H1 (cell line): ENCODE data around the gene OR4L1. TPM values are rescaled to one million over a fixed set of nuclear protein-coding genes. Genes with fewer than 3 reads are reported as not detected.

Experiments used
- CTCF ChIA-PET: fragments of 300-600 bp; sonication (Branson Sonifier 250); formaldehyde crosslinking; loops from one replicate; lab custom pipeline; 2021; ENCODE audit not compliant: partially characterized antibody; lab: Charles Lee
- POLR2A ChIA-PET: fragments of 300-600 bp; sonication (Branson Sonifier 250); formaldehyde crosslinking; loops from one replicate; lab custom pipeline; 2021; ENCODE audit warnings: inconsistent platforms; ENCODE audit not compliant: partially characterized antibody; lab: Charles Lee
- DNase-seq, 2 experiments: peaks; one replicate each; pipeline versions ENCODE4 v3.0.0 to v3.0.0-alpha.2; 2010 to 2022; ENCODE audit warnings: low spot score in 2 of 2, low read depth in 1 of 2, mixed read lengths in 1 of 2
- FAIRE-seq: peaks from 2 replicates; lab custom pipeline; 2011; peaks lifted over from hg19 to GRCh38; lab: Jason Lieb, UNC
- H2AFZ ChIP-seq: 2 replicates; pipeline ENCODE4 v1.8.1; 2012; ENCODE audit warnings: low read length, inconsistent platforms
- H2AK5ac ChIP-seq: 2 replicates; pipeline ENCODE4 v1.6.1; 2013; ENCODE audit warnings: low read depth, low read length
- H2BK120ac ChIP-seq: replicated peaks from 2 replicates; pipeline ENCODE3; 2013; ENCODE audit warnings: low read depth, low read length, inconsistent platforms
- H2BK12ac ChIP-seq: 2 replicates; pipeline ENCODE4 v1.6.1; 2013; ENCODE audit warnings: low read depth, low read length
- H2BK15ac ChIP-seq: 2 replicates; pipeline ENCODE4 v1.6.1; 2013; ENCODE audit warnings: low read length
- H2BK20ac ChIP-seq: 2 replicates; pipeline ENCODE4 v1.6.1; 2013; ENCODE audit warnings: low read length
- H2BK5ac ChIP-seq: 2 replicates; pipeline ENCODE4 v1.6.1; 2013; ENCODE audit warnings: low read depth, low read length
- H3K14ac ChIP-seq: 2 replicates; pipeline ENCODE4 v1.6.1; 2013; ENCODE audit warnings: inconsistent platforms; ENCODE audit not compliant: insufficient read length
- H3K18ac ChIP-seq: 2 replicates; pipeline ENCODE4 v1.6.1; 2013; ENCODE audit warnings: low read length; ENCODE audit errors: extremely low read depth
- H3K23ac ChIP-seq: 2 replicates; pipeline ENCODE4 v1.6.1; 2013; ENCODE audit warnings: inconsistent platforms; ENCODE audit not compliant: insufficient read length
- H3K23me2 ChIP-seq: 2 replicates; pipeline ENCODE4 v1.6.1; 2013; ENCODE audit warnings: low read depth, low read length
- H3K27ac ChIP-seq: 2 replicates; pipeline ENCODE4 v1.6.1; 2011; ENCODE audit warnings: low read depth, low read length, inconsistent platforms
- H3K27me3 ChIP-seq, 4 experiments: replicated peaks in 1 of 4; 1 replicate in 1 of 4; 2 replicates in 3 of 4; pipeline versions ENCODE4 v1.6.1 to v1.8.1; 2011 to 2013; ENCODE audit warnings: low read length in 3 of 4, mild to moderate bottlenecking in 3 of 4, inconsistent platforms in 2 of 4, mixed read lengths in 2 of 4, moderate library complexity in 1 of 4; ENCODE audit not compliant: control insufficient read depth in 3 of 4, insufficient read depth in 3 of 4; ENCODE audit errors: extremely low read depth in 1 of 4
- H3K36me3 ChIP-seq, 4 experiments: 2 replicates each; pipeline versions ENCODE4 v1.6.1 to v1.8.1; 2011 to 2013; ENCODE audit warnings: mild to moderate bottlenecking in 4 of 4, low read length in 3 of 4, moderate library complexity in 2 of 4, control low read depth in 1 of 4, inconsistent platforms in 1 of 4; ENCODE audit not compliant: insufficient read depth in 4 of 4, control insufficient read depth in 2 of 4
- H3K4ac ChIP-seq: replicated peaks from 2 replicates; pipeline ENCODE3; 2013; ENCODE audit warnings: low read length, low read depth, mixed read lengths, inconsistent platforms; ENCODE audit not compliant: insufficient read length
- H3K4me1 ChIP-seq, 4 experiments: replicated peaks in 1 of 4; 1 replicate in 1 of 4; 2 replicates in 3 of 4; pipeline versions ENCODE4 v1.6.1 to v1.8.1; 2011 to 2013; ENCODE audit warnings: low read length in 3 of 4, inconsistent platforms in 2 of 4, mixed read lengths in 1 of 4; ENCODE audit not compliant: insufficient read depth in 4 of 4, control insufficient read depth in 3 of 4
- H3K4me2 ChIP-seq, 2 experiments: 2 replicates each; pipeline versions ENCODE4 v1.6.1 to v1.8.1; 2011 to 2013; ENCODE audit warnings: low read depth in 2 of 2, low read length in 2 of 2, control low read depth in 1 of 2, inconsistent platforms in 1 of 2, mild to moderate bottlenecking in 1 of 2; ENCODE audit not compliant: insufficient read depth in 1 of 2
- H3K4me3 ChIP-seq, 4 experiments: fragments of 200-600, 300-600 bp in 1 of 4; sonication (generic), shearing (Covaris generic), sonication (Bioruptor Twin) in 1 of 4; 2 replicates each; pipeline versions ENCODE4 v1.5.1 to v1.8.1; 2011 to 2016; ENCODE audit warnings: low read length in 4 of 4, low read depth in 3 of 4, control low read depth in 2 of 4, inconsistent platforms in 2 of 4, mild to moderate bottlenecking in 2 of 4, mixed read lengths in 1 of 4, moderate library complexity in 1 of 4; ENCODE audit not compliant: insufficient read depth in 2 of 4; ENCODE audit errors: extremely low read depth in 1 of 4
- H3K56ac ChIP-seq: replicated peaks from 2 replicates; pipeline ENCODE3; 2013; ENCODE audit warnings: low read depth, mild to moderate bottlenecking, mixed read lengths, low read length, inconsistent platforms; ENCODE audit not compliant: insufficient read length
- H3K79me1 ChIP-seq: 2 replicates; pipeline ENCODE4 v1.6.1; 2013; ENCODE audit warnings: low read depth, low read length, control low read depth
- H3K79me2 ChIP-seq, 2 experiments: 2 replicates each; pipeline versions ENCODE4 v1.6.1 to v1.8.1; 2012 to 2013; ENCODE audit warnings: low read length in 2 of 2, mild to moderate bottlenecking in 2 of 2, inconsistent platforms in 1 of 2; ENCODE audit not compliant: insufficient read depth in 2 of 2, control insufficient read depth in 1 of 2
- H3K9ac ChIP-seq, 4 experiments: replicated peaks in 1 of 4; 1 replicate in 1 of 4; 2 replicates in 3 of 4; pipeline versions ENCODE4 v1.6.1 to v1.8.1; 2011 to 2013; ENCODE audit warnings: low read depth in 3 of 4, low read length in 3 of 4, control low read depth in 2 of 4, mild to moderate bottlenecking in 2 of 4, moderate library complexity in 2 of 4, inconsistent platforms in 1 of 4; ENCODE audit errors: extremely low read depth in 1 of 4
- H3K9me3 ChIP-seq, 2 experiments: 2 replicates each; pipeline versions ENCODE4 v1.6.1 to v1.8.1; 2012 to 2013; ENCODE audit warnings: mild to moderate bottlenecking in 2 of 2, moderate library complexity in 2 of 2, control low read depth in 1 of 2, inconsistent platforms in 1 of 2, low read depth in 1 of 2, low read length in 1 of 2, mixed read lengths in 1 of 2; ENCODE audit not compliant: insufficient read depth in 2 of 2
- H4K20me1 ChIP-seq, 2 experiments: replicated peaks in 1 of 2; 2 replicates each; pipeline versions ENCODE3 to v1.8.1; 2011 to 2013; ENCODE audit warnings: inconsistent platforms in 2 of 2, low read length in 2 of 2, mild to moderate bottlenecking in 1 of 2; ENCODE audit not compliant: insufficient read depth in 2 of 2, control insufficient read depth in 1 of 2
- H4K5ac ChIP-seq: 2 replicates; pipeline ENCODE4 v1.6.1; 2013; ENCODE audit warnings: low read length, low read depth, mixed read lengths, inconsistent platforms; ENCODE audit not compliant: insufficient read length
- H4K8ac ChIP-seq: 2 replicates; pipeline ENCODE4 v1.8.0; 2013; ENCODE audit warnings: mild to moderate bottlenecking, moderate library complexity, low read length, inconsistent platforms; ENCODE audit not compliant: insufficient read depth; ENCODE audit errors: extremely low read depth
- H4K91ac ChIP-seq: replicated peaks from 2 replicates; pipeline ENCODE3; 2013; ENCODE audit warnings: low read length, mixed read lengths, inconsistent platforms; ENCODE audit not compliant: insufficient read length
- ASH2L ChIP-seq: fragments of 200-600, 300-600 bp; sonication (generic); IDR thresholded peaks from one replicate; pipeline ENCODE4 v1.7.1; 2017; ENCODE audit warnings: low read length
- CBX8 ChIP-seq: fragments of 300-800, 300-1000 bp; sonication (generic); IDR thresholded peaks from 2 replicates; pipeline ENCODE4 v1.7.1; 2016; ENCODE audit warnings: low read depth, low read length, borderline replicate concordance
- CEBPB ChIP-seq: IDR thresholded peaks from 2 replicates; pipeline ENCODE4 v1.6.1; 2012; ENCODE audit warnings: low read depth, low read length
- EGR1 ChIP-seq: IDR thresholded peaks from 2 replicates; pipeline ENCODE4 v1.6.1; 2011; ENCODE audit warnings: low read depth, low read length, borderline replicate concordance
- EP300 ChIP-seq, 2 experiments: IDR thresholded peaks; 1 replicate in 1 of 2; 2 replicates in 1 of 2; pipeline ENCODE4 v1.6.1; 2011 to 2012; ENCODE audit warnings: low read depth in 2 of 2, low read length in 2 of 2, mild to moderate bottlenecking in 2 of 2, borderline replicate concordance in 1 of 2, inconsistent platforms in 1 of 2, moderate library complexity in 1 of 2
- FOSL1 ChIP-seq: IDR thresholded peaks from 2 replicates; pipeline ENCODE4 v1.6.1; 2011; ENCODE audit warnings: mild to moderate bottlenecking, low read depth, low read length, moderate library complexity; ENCODE audit not compliant: insufficient read depth
- HDAC2 ChIP-seq, 2 experiments: fragments of 300-600 bp in 1 of 2; sonication (generic) in 1 of 2; IDR thresholded peaks; 2 replicates each; pipeline ENCODE4 v1.6.1; 2011 to 2012; ENCODE audit warnings: low read depth in 2 of 2, low read length in 2 of 2, mild to moderate bottlenecking in 2 of 2, moderate library complexity in 2 of 2, borderline replicate concordance in 1 of 2, inconsistent platforms in 1 of 2
- HDAC6 ChIP-seq: IDR thresholded peaks from one replicate; pipeline ENCODE4 v1.7.1; 2012; ENCODE audit warnings: low read depth, mild to moderate bottlenecking, inconsistent platforms, low read length, moderate library complexity
- POLR2A ChIP-seq, 2 experiments: IDR thresholded peaks; 1 replicate in 1 of 2; 2 replicates in 1 of 2; pipeline ENCODE4 v1.6.1; 2011; ENCODE audit warnings: low read depth in 2 of 2, low read length in 2 of 2, mild to moderate bottlenecking in 2 of 2; ENCODE audit errors: control extremely low read depth in 1 of 2
- RNF2 ChIP-seq: fragments of 200-900, 300-1000 bp; sonication (generic); IDR thresholded peaks from 2 replicates; pipeline ENCODE4 v1.7.1; 2016; ENCODE audit warnings: borderline replicate concordance, low read depth, mild to moderate bottlenecking, antibody characterized with exemption, low read length; ENCODE audit not compliant: poor library complexity, severe bottlenecking; ENCODE audit errors: missing control alignments
- SP4 ChIP-seq: IDR thresholded peaks from 2 replicates; pipeline ENCODE4 v1.6.1; 2012; ENCODE audit warnings: low read length, inconsistent platforms
- SUZ12 ChIP-seq: fragments of 200-600 bp; sonication (generic); IDR thresholded peaks from 2 replicates; pipeline ENCODE4 v1.6.1; 2012; ENCODE audit warnings: mild to moderate bottlenecking, inconsistent platforms, low read length, moderate library complexity, mixed read lengths
- WGBS, 2 experiments: shearing (Covaris generic) in 1 of 2; methylation state at CpG; one replicate each; pipeline versions ENCODE4 v1.1.6 to v1.1.7; 2013 to 2015; ENCODE audit warnings: low lambda C conversion rate in 2 of 2, mixed read lengths in 2 of 2, inconsistent platforms in 1 of 2, low coverage in 1 of 2, missing lambda C conversion rate in 1 of 2; ENCODE audit not compliant: insufficient replicate concordance in 2 of 2, insufficient coverage in 1 of 2, insufficient read length in 1 of 2; ENCODE audit errors: extremely low coverage in 1 of 2, missing lambda C conversion rate in 1 of 2; 5-methylcytosine and 5-hydroxymethylcytosine counted together
- polyA plus RNA-seq, 7 experiments: library from polyadenylated mRNA; depleted of rRNA in 3 of 7; stranded (reverse) in 5 of 7; unstranded in 2 of 7; fragments of >200 nt in 5 of 7; fragments of 200-250 nt in 2 of 7; gene quantifications; 1 replicate in 5 of 7; 2 replicates in 1 of 7; 4 replicates in 1 of 7; pipeline versions ENCODE4 v1.2.1 to v1.2.3, GENCODE V29; 2011 to 2013; ENCODE audit warnings: missing spikeins in 2 of 7, mixed read lengths in 2 of 7
- total RNA-seq: library from RNA; stranded (reverse); fragmentation: NEBNext Ultra II Directional; extraction: Animal tissue kit (Norgen Biotek cat#: 25700); gene quantifications from 2 replicates; pipeline ENCODE4 v1.2.1, GENCODE V29; 2021

OR4L1 gene
- total and polyA plus RNA-seq, 2 of the 8 experiments (the other 6 are each of a cell fraction or from before 2014, with no cell fraction given), result not detected

DNA sequence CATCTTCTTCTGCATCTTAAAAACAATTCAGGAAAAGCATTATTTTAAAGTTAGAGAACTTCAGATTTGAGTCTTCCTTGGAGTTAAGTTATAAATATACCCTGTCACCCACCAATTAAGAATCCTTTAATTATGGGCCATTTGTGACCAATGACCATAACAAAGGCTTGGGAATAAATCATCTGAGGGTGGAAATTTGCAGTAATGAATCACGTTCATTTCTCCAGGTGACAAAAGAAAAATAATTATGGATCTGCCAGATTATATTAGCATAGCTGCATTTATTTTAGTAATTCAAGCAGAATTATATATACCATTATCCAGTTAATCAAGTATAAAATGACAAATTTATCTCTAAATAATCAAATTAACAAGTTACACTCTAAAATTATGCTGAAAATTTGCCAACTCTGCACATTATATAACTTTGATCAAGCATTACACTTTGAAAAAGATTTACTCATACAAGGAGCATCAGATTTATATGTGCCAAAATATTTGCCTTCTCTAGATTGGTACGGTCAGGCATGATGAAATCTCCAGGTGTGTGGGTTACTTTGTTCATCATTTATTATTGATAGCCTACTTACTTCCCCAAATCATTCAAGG is 40.5 kb upstream of the OR4L1 start, which contains the start of gene OR4K14:
Gene OR4K14, minus strand, starts transcription at position 51 of the 609 bp plus-strand sequence. CDS start 4,114 bp downstream, outside the sequence.
- H3K4me1 ChIP-seq, result no peaks in the 10 kb centered on the region
- H3K4me3 ChIP-seq, result no peak within 1 kb of the TSS
- H2BK120ac ChIP-seq, result no peak within 1 kb of the TSS
- no peaks in the 10 kb centered on the region for H3K79me2 ChIP-seq
- H3K4me2 ChIP-seq, result no peak within 1 kb of the TSS
- no peak within 1 kb of the TSS for H3K14ac ChIP-seq
- no peak within 1 kb of the TSS for H2AK5ac ChIP-seq
- no peak within 1 kb of the TSS for H2BK15ac ChIP-seq
- FAIRE-seq (no peak), DNase-seq (no peak)
- H4K91ac ChIP-seq, result no peak within 1 kb of the TSS
- no peaks in the 10 kb centered on the region for H3K23me2 ChIP-seq
- H2BK5ac ChIP-seq, result no peak within 1 kb of the TSS
- H2AFZ ChIP-seq, result no peak within 1 kb of the TSS
- H3K4ac ChIP-seq, result no peak within 1 kb of the TSS
- H3K79me1 ChIP-seq, result no peaks in the 10 kb centered on the region
- no peak within 1 kb of the TSS for H4K5ac ChIP-seq
- H3K36me3 ChIP-seq, result no peaks in the 10 kb centered on the region
- H4K20me1 ChIP-seq, result no peaks in the 10 kb centered on the region
- ChIA-PET POLR2A (no interaction called here), CTCF (no interaction called here)
- no peak within 1 kb of the TSS for H3K18ac ChIP-seq
- no peak within 1 kb of the TSS for H2BK12ac ChIP-seq
- H3K23ac ChIP-seq, result no peak within 1 kb of the TSS
- 78% methylated on average over 2 of the region's 2 CpGs; no CpG with 5 or more reads in 1 of the 2 experiments for WGBS, 2 experiments
- no peak within 1 kb of the TSS for H4K8ac ChIP-seq
- no peak within 1 kb of the TSS for H3K9ac ChIP-seq
- H3K27ac ChIP-seq, result no peak within 1 kb of the TSS
- H3K27me3 ChIP-seq, result no peaks in the 10 kb centered on the region
- no peak within 1 kb of the TSS for H3K56ac ChIP-seq
- H2BK20ac ChIP-seq, result no peak within 1 kb of the TSS
- H3K9me3 ChIP-seq, result peaks cover 50 to 62% of the 10 kb centered on the region in 2 experiments
- no peak for TF ChIP-seq FOSL1
- no peak for TF ChIP-seq SP4
- TF ChIP-seq HDAC2 (IDR thresholded peaks at IDR 0.05; ENCODE audit: borderline replicate concordance in 1 of 2, low read depth in 2 of 2, low read length in 2 of 2), result no peak
- TF ChIP-seq CBX8, result no peak
- no peak for TF ChIP-seq EP300 (IDR thresholded peaks at IDR 0.05; ENCODE audit: borderline replicate concordance in 1 of 2, low read depth in 2 of 2, low read length in 2 of 2)
- TF ChIP-seq SUZ12, result no peak
- no peak for TF ChIP-seq POLR2A (IDR thresholded peaks at IDR 0.05; ENCODE audit: control extremely low read depth in 1 of 2, low read depth in 2 of 2, low read length in 2 of 2)
- TF ChIP-seq ASH2L, result no peak
- no peak for TF ChIP-seq CEBPB
- TF ChIP-seq EGR1, result no peak
- TF ChIP-seq HDAC6, result no peak
- no peak for TF ChIP-seq RNF2
